Testis (tissue), 2 donors: ENCODE results near the gene CLEC4D.

ENCODE experiments used
- CTCF ChIP-seq, 3 experiments: fragments of 450-650 bp in 2 of 3; fragments of 200-600 bp in 1 of 3; sonication (generic) in 1 of 3; IDR thresholded peaks; one replicate each; pipeline ENCODE4 v1.5.1; 2016 to 2019; ENCODE audit warnings: antibody characterized with exemption in 3 of 3, mild to moderate bottlenecking in 2 of 3, moderate library complexity in 1 of 3
- POLR2A ChIP-seq: fragments of 450-650 bp; IDR thresholded peaks from one replicate; pipeline ENCODE4 v1.6.1; 2017; ENCODE audit warnings: antibody characterized with exemption, mild to moderate bottlenecking, moderate library complexity

DNA sequence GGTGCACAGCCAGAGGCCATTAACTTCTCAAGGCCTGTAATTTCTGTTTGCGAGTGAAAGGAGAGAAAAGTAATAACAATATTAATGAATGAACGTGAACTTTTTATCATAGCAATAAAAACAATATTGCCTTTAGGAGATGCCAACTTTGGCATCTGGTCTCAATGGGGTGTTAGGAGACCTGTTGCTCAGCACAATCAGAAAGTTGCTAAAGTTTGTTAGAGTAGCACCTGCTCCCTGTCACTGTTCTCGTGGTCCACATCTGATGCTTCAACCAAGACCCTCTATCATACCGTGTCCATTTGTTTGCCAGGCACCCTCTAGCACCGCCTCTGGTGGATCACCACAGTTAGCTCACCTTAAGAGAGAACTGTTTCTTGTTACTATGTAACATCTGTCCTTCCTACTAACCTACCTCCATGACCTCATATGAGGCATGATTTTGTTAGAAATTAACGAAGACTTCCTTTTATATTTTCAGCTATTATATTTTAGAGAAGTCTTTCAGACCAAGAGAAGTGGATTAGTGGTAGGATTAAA, 39.9 kb downstream of the CLEC4D start:
- no peak for TF ChIP-seq CTCF (IDR thresholded peaks at IDR 0.05)
- no peak for TF ChIP-seq POLR2A
